Omental fat pad (tissue), 4 donors: Measurements from ENCODE around the gene PTPRK. TPM values are rescaled to one million over a fixed set of nuclear protein-coding genes. Genes with fewer than 3 reads are reported as not detected.

Source experiments
- ATAC-seq: fragments of 150-250 bp; one replicate; pipeline ENCODE4 v1.9.1; 2016; ENCODE audit warnings: mild to moderate bottlenecking, moderate library complexity; ENCODE audit not compliant: low FRiP score
- DNase-seq: peaks from one replicate; pipeline ENCODE4 v3.0.0-alpha.2; 2019; ENCODE audit warnings: low spot score
- total RNA-seq, 4 donors: library from RNA; depleted of rRNA; stranded (reverse); fragments of >200 nt; gene quantifications; one replicate each; pipeline ENCODE4 v1.1.0, GENCODE V29; 2016
- TF ChIP-seq, protein P1 (sequence below), 3 donors: fragments of 450-650 bp; IDR thresholded peaks; one replicate each; pipeline ENCODE4 v1.5.1; 2016 to 2017; ENCODE audit warnings: antibody characterized with exemption in 3 of 3, mild to moderate bottlenecking in 3 of 3, moderate library complexity in 2 of 3

PTPRK gene
- total RNA-seq, 4 donors from 2014 or later = 16.2 to 32.6 (median 20.9) TPM

DNA sequence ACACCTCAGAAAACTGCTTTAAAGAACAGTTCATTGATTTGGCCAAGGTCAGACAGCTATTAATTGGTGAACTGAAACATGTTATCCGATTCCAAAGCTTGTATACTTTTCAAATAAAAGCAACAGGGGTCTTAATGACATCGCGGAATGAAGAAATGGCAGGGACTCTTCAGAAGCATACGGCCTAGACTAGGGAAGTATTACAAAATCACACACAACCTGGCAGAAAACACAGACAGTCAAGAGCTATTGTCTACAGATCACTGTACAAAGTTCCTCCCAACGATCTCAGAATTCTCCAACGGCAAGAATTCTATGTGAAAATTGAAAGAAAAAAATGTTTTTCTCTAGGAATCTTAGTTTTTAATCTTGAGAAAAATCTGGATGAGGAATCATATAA lies 105.5 kb downstream of the PTPRK start:
- ATAC-seq (no peak), DNase-seq (no peak)
- TF ChIP-seq, protein P1, sequence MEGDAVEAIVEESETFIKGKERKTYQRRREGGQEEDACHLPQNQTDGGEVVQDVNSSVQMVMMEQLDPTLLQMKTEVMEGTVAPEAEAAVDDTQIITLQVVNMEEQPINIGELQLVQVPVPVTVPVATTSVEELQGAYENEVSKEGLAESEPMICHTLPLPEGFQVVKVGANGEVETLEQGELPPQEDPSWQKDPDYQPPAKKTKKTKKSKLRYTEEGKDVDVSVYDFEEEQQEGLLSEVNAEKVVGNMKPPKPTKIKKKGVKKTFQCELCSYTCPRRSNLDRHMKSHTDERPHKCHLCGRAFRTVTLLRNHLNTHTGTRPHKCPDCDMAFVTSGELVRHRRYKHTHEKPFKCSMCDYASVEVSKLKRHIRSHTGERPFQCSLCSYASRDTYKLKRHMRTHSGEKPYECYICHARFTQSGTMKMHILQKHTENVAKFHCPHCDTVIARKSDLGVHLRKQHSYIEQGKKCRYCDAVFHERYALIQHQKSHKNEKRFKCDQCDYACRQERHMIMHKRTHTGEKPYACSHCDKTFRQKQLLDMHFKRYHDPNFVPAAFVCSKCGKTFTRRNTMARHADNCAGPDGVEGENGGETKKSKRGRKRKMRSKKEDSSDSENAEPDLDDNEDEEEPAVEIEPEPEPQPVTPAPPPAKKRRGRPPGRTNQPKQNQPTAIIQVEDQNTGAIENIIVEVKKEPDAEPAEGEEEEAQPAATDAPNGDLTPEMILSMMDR (IDR thresholded peaks at IDR 0.05) = no peak

DNA sequence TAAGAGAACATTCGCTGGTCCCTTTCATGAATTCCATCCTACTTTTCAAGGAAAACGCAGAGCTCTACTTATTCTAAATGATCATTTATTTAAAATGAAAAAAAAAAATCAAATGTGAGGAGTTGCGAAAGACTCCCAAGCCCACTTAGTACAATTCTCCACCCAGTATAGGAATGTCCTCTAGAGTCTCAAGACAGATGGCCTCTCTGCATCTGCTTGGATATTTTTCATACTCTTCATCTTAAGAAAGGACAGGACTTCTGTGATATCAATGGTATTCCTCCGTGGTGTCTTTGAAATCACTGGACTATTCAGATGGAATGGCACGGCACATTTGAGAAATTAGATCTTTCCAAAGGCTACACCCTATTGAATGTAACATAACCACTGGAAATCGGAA lies 107.1 kb downstream of the PTPRK start:
- TF ChIP-seq, protein P1 (IDR thresholded peaks at IDR 0.05) = no peak

DNA sequence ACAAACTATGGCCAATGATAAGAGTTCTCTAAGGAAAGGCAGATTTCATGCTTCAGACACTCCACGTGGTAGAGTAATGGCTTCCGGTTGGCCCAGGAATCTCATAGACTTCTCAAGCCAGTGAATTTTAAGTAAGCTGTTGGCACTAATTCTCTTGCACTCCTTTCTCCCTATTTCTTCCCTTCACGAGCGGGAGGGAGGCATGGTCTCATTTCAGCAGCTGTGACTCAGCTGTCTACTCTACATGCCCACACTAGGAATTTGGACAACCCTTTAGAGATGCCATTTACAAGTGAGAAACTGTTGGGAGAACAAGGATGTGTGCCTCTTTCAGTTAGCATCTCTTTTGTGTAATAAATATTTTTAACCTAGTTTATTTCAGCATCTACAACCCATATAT lies 107.7 kb downstream of the PTPRK start:
- TF ChIP-seq, protein P1 (IDR thresholded peaks at IDR 0.05) = no peak
- DNase-seq = no peak

More for the DNA sequence above, 107.1 kb downstream of the PTPRK start:
- DNase-seq = no peak
- no peak for ATAC-seq

DNA sequence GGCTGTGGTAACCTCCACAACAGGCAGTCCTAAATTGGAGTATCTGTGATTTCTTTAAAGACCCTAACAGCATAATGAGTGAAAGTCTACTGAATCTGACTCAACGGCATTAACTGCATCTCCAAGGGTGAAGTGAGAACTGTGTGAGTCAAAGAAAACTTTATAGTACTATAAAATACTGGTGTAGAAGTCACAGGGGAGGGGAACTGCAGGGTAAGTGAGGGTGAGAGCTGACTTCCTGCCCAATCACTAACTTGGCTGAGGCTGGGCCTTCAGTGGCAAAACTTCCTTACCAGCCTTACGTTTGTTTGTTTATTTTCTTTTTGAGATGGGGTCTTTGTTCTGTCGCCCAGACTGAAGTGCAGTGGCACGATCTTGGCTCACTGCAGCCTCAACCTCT lies 109.8 kb downstream of the PTPRK start:
- ATAC-seq (no peak), DNase-seq (no peak)
- TF ChIP-seq, protein P1 (IDR thresholded peaks at IDR 0.05) = no peak

More for the DNA sequence above, 107.7 kb downstream of the PTPRK start:
- ATAC-seq = no peak

- ATAC-seq (no peak), DNase-seq (no peak)
- TF ChIP-seq, protein P1 (IDR thresholded peaks at IDR 0.05) = no peak
These were observed 111.4 kb downstream of the PTPRK start for GRCh38 chr6:128409003-128409402.

DNA sequence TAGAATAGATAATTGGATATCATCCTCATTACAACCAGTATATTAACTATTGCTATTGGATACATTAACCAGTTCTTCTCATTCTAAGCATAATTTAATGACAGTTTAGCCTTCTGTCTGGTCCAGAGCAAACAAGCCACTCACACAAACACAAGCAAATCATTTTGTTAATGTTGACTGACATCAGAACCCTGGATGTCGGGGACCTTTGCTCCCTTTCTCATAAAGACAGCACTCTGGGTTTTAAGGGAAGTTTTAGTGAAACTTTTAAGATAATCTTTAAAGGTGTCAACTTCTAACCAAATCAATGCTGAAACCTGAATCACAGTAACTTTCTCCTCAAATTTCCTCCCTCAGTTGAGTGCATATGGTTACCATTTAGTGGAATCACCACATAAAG lies 113.9 kb downstream of the PTPRK start:
- TF ChIP-seq, protein P1 (IDR thresholded peaks at IDR 0.05) = no peak
- ATAC-seq (no peak), DNase-seq (no peak)

GRCh38 chr6:128403618-128404444 lies 116.6 kb downstream of the PTPRK start:
- ATAC-seq (no peak), DNase-seq (no peak)
- TF ChIP-seq, protein P1 (IDR thresholded peaks at IDR 0.05) = no peak
